Breast epithelium (tissue), 4 donors: ENCODE data around the gene MICAL3. TPM values are rescaled to one million over a fixed set of nuclear protein-coding genes. Genes with fewer than 3 reads are reported as not detected.
A peak's percentile ranks its signal among the peaks of the same experiment; 100 is the strongest.

ENCODE experiments used
- DNase-seq, 2 donors: peaks; one replicate each; pipeline ENCODE4 v3.0.0-alpha.2; 2019; ENCODE audit warnings: low spot score in 2 of 2
- H3K27ac ChIP-seq, 2 donors: fragments of 200-600 bp; sonication (generic) in 1 of 2; one replicate each; pipeline ENCODE4 v1.5.1; 2016 to 2019; ENCODE audit warnings: mild to moderate bottlenecking in 1 of 2
- H3K27me3 ChIP-seq, 2 donors: fragments of 200-600 bp; sonication (generic) in 1 of 2; one replicate each; pipeline versions ENCODE4 v1.5.1 to v1.6.0; 2017 to 2019; ENCODE audit warnings: control low read depth in 1 of 2, mild to moderate bottlenecking in 1 of 2
- H3K36me3 ChIP-seq: fragments of 200-600 bp; one replicate; pipeline ENCODE4 v1.5.1; 2019
- H3K4me1 ChIP-seq, 2 donors: fragments of 200-600 bp; sonication (generic); one replicate each; pipeline ENCODE4 v1.5.1; 2016 to 2019; ENCODE audit warnings: control low read depth in 1 of 2
- H3K4me3 ChIP-seq, 3 donors: fragments of 200-600 bp; sonication (generic); 1 replicate in 2 of 3; 2 replicates in 1 of 3; pipeline ENCODE4 v1.5.1; 2016 to 2019; ENCODE audit warnings: mild to moderate bottlenecking in 3 of 3, moderate library complexity in 2 of 3
- H3K9me3 ChIP-seq, 2 donors: fragments of 200-600 bp; sonication (generic) in 1 of 2; one replicate each; pipeline ENCODE4 v1.5.1; 2016 to 2019; ENCODE audit warnings: control low read depth in 1 of 2
- CTCF ChIP-seq, 3 donors: fragments of 450-650 bp; IDR thresholded peaks; one replicate each; pipeline ENCODE4 v1.5.1; 2016 to 2017; ENCODE audit warnings: antibody characterized with exemption in 3 of 3, mild to moderate bottlenecking in 3 of 3, moderate library complexity in 3 of 3
- POLR2A ChIP-seq: fragments of 450-650 bp; IDR thresholded peaks from one replicate; pipeline ENCODE4 v1.6.1; 2016; ENCODE audit warnings: antibody characterized with exemption, mild to moderate bottlenecking, moderate library complexity
- POLR2AphosphoS5 ChIP-seq, 3 donors: sonication (generic); formaldehyde crosslinking; IDR thresholded peaks; one replicate each; pipeline ENCODE4 v1.6.1; 2017; ENCODE audit warnings: antibody characterized with exemption in 3 of 3
- intact Hi-C: fragments of 100-400 bp; cut with DNase I; formaldehyde crosslinking; loops from one replicate; pipeline ENCODE4 v1.15.1; 2023; ENCODE audit warnings: low total_unique reads
- total RNA-seq, 3 donors: library from RNA; depleted of rRNA; stranded (reverse); fragments of >200 nt; gene quantifications; one replicate each; pipeline ENCODE4 v1.1.0, GENCODE V29; 2016

Gene MICAL3
- total RNA-seq, 3 donors from 2014 or later = 19.5 to 42.3 (median 34.8) TPM

GRCh38 chr22:17867160-17867785, 157.1 kb downstream of the MICAL3 start:
- H3K36me3 ChIP-seq = no peaks in the 10 kb centered on the region
- DNase-seq = peak in 1 of 2 donors; percentile 44
- TF ChIP-seq CTCF (IDR thresholded peaks at IDR 0.05) = no peak
- no peak overlapping the region for H3K4me3 ChIP-seq
- no peaks in the 10 kb centered on the region for H3K9me3 ChIP-seq
- no peaks in the 10 kb centered on the region for H3K27me3 ChIP-seq
- H3K27ac ChIP-seq = peak overlapping the region in 1 of 2 donors; percentile 8
- no peaks in the 10 kb centered on the region for H3K4me1 ChIP-seq
- intact Hi-C loops = no loop called here

- no peaks in the 10 kb centered on the region for H3K4me1 ChIP-seq
- TF ChIP-seq POLR2AphosphoS5 (IDR thresholded peaks at IDR 0.05) (no peak), POLR2A (no peak), CTCF (IDR thresholded peaks at IDR 0.05) (no peak)
- H3K36me3 ChIP-seq = no peaks in the 10 kb centered on the region
- no peak overlapping the region for H3K4me3 ChIP-seq
- H3K27me3 ChIP-seq = no peaks in the 10 kb centered on the region
- no peaks in the 10 kb centered on the region for H3K9me3 ChIP-seq
- DNase-seq = no peak
- no peak overlapping the region for H3K27ac ChIP-seq
- intact Hi-C loops = no loop called here
Observed at GRCh38 chr22:17866621-17867020, 157.7 kb downstream of the MICAL3 start.

- H3K4me3 ChIP-seq = no peak overlapping the region
- intact Hi-C loops = no loop called here
Observed at GRCh38 chr22:17866127-17866526, 158.2 kb downstream of the MICAL3 start.

GRCh38 chr22:17865183-17866055, 158.9 kb downstream of the MICAL3 start:
- Histone ChIP-seq H3K27me3 (no peaks in the 10 kb centered on the region), H3K27ac (no peak overlapping the region), H3K4me3 (no peak overlapping the region), H3K36me3 (no peaks in the 10 kb centered on the region), H3K4me1 (no peaks in the 10 kb centered on the region), H3K9me3 (no peaks in the 10 kb centered on the region)
- TF ChIP-seq CTCF (IDR thresholded peaks at IDR 0.05) = no peak
- TF ChIP-seq POLR2AphosphoS5 (IDR thresholded peaks at IDR 0.05) = no peak
- no peak for TF ChIP-seq POLR2A
- DNase-seq = no peak
- intact Hi-C loops = no loop called here

More at GRCh38 chr22:17866127-17866526, 158.2 kb downstream of the MICAL3 start:
- no peaks in the 10 kb centered on the region for H3K4me1 ChIP-seq
- H3K36me3 ChIP-seq = no peaks in the 10 kb centered on the region
- no peak for DNase-seq
- H3K9me3 ChIP-seq = no peaks in the 10 kb centered on the region
- TF ChIP-seq CTCF (IDR thresholded peaks at IDR 0.05) (no peak), POLR2AphosphoS5 (IDR thresholded peaks at IDR 0.05) (no peak), POLR2A (no peak)
- no peaks in the 10 kb centered on the region for H3K27me3 ChIP-seq
- H3K27ac ChIP-seq = no peak overlapping the region
